ENCODE data around the gene GHDC.

DNA sequence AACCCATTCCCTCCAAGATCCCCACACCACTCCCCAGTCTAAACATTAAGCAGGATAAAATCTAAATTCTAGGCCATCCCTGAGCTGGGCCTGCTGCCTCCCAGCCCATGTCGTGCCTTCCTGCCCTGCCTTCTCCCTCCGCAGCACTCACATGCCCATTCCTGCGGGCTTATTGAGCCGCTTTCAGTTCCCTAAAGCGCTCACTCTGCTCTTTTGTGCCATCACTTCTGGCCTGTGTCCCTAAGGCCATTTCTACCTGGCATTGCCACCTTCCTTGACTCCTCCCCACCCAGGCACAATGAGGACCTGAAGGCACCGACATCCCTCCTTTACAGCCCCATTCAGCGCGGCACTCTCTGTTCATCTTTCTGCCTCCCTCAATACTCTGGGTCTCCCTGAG is 26.5 kb downstream of the GHDC start:
- no peak for TF ChIP-seq CTCF (IDR thresholded peaks at IDR 0.05)
- no peak for TF ChIP-seq POLR2AphosphoS5 (IDR thresholded peaks at IDR 0.05)

All from esophagus muscularis mucosa (tissue), 3 donors.